Measurements from ENCODE around the gene PMM1.
A peak's percentile ranks its signal among the peaks of the same experiment; 100 is the strongest.

The PMM1 gene

DNA sequence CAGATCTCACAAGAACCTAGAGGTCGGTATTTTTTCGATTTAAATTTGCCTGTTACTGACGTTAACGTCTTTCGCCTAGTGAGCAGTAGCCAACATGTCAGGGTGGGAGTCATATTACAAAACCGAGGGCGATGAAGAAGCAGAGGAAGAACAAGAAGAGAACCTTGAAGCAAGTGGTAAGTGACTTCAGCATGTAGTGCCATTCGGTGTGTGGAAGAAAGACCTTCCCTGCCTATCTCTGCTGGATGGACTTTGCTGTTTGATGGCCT lies 32.2 kb upstream of the PMM1 start:
- Histone ChIP-seq H3K4me3 (ENCODE audit: low read length) (peak overlapping the region; percentile 98), H3K4me1 (ENCODE audit: low read length) (peaks cover 12% of the 10 kb centered on the region), H3K9me2 (replicated peaks; ENCODE audit: insufficient read depth, low read length) (no peaks in the 10 kb centered on the region), H4K20me1 (ENCODE audit: insufficient read depth, low read length) (0 out of 2 replicates have a peak, but pooled peaks cover 3% of the 10 kb centered on the region), H3K9ac (ENCODE audit: low read length) (peak overlapping the region; percentile 98), H3K79me2 (ENCODE audit: low read length) (peaks cover 88% of the 10 kb centered on the region), H2AFZ (ENCODE audit: low read length) (peak overlapping the region; percentile 88; the same call in 1 of the 2 replicates), H3K4me2 (ENCODE audit: low read depth, low read length) (peak overlapping the region; percentile 99), H3K36me3 (replicated peaks; ENCODE audit: insufficient read depth, low read length) (no peaks in the 10 kb centered on the region), H3F3A (ENCODE audit: insufficient read depth, low read length) (no peaks in the 10 kb centered on the region), H3K9me3 (replicated peaks; ENCODE audit: insufficient read depth, low read length) (no peaks in the 10 kb centered on the region), H3K27ac (ENCODE audit: low read length) (peak overlapping the region; percentile 92; the same call in 1 of the 2 replicates), H3K27me3 (replicated peaks; ENCODE audit: insufficient read depth, low read length) (no peaks in the 10 kb centered on the region)
- DNase-seq = no peak
- TF ChIP-seq, protein P1, sequence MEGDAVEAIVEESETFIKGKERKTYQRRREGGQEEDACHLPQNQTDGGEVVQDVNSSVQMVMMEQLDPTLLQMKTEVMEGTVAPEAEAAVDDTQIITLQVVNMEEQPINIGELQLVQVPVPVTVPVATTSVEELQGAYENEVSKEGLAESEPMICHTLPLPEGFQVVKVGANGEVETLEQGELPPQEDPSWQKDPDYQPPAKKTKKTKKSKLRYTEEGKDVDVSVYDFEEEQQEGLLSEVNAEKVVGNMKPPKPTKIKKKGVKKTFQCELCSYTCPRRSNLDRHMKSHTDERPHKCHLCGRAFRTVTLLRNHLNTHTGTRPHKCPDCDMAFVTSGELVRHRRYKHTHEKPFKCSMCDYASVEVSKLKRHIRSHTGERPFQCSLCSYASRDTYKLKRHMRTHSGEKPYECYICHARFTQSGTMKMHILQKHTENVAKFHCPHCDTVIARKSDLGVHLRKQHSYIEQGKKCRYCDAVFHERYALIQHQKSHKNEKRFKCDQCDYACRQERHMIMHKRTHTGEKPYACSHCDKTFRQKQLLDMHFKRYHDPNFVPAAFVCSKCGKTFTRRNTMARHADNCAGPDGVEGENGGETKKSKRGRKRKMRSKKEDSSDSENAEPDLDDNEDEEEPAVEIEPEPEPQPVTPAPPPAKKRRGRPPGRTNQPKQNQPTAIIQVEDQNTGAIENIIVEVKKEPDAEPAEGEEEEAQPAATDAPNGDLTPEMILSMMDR (IDR thresholded peaks at IDR 0.05; ENCODE audit: low read length) = no peak
- TF ChIP-seq EZH2 (optimal IDR thresholded peaks at IDR 0.05; ENCODE audit: low read depth, low read length) = no peak

DNA sequence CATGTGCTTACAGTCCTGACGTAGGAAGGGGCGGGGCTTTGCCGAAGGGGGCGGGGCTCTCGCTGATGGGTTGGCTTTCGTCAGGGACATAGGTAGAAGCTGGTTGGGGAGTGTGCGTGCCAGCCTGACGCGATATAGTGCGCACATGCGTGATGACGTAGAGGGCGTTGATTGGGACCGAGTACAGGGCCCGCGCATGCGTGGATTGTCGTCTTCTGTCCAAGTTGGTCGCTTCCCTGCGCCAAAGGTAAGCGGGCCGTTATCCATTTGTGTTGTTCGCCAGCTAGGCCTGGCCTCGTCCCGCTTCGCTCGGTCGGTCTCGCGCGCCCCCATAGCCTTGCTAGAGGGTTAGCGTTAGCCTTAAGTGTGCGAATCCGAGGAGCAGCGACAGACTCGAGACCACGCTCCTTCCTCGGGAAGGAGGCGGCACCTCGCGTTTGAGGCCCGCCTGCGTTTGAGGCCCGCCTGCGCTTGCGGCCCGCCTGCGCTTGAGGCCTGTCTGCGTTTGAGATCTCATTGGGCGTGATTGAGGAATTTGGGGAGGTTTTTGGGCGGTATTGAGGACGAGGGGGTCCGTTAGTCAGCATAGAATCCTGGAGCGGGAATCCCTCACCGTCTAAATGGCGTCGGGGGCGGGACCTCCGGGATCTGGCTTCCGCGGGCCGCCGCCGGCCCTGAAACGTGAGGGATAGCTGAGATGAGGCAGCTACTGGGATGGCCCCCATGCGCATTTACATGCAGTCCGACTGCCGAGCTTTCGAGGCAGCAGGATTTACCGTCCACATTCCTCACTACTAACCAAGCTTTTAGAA lies 31.7 kb upstream of the PMM1 start, which contains the start of gene XRCC6:
Gene XRCC6 (plus strand): TSS at position 197 of the 812 bp plus-strand sequence. CDS start 710 bp downstream, outside the sequence.
- no peaks in the 10 kb centered on the region for H3K36me3 ChIP-seq (replicated peaks; ENCODE audit: insufficient read depth, low read length)
- H2AFZ ChIP-seq (ENCODE audit: low read length) = peak within 1 kb of the TSS; percentile 88
- 0 out of 2 replicates have a peak, but pooled peaks cover 3% of the 10 kb centered on the region for H4K20me1 ChIP-seq (ENCODE audit: insufficient read depth, low read length)
- no peaks in the 10 kb centered on the region for H3K27me3 ChIP-seq (replicated peaks; ENCODE audit: insufficient read depth, low read length)
- H3F3A ChIP-seq (ENCODE audit: insufficient read depth, low read length) = no peaks in the 10 kb centered on the region
- H3K4me2 ChIP-seq (ENCODE audit: low read depth, low read length) = peak within 1 kb of the TSS; percentile 99
- H3K4me3 ChIP-seq (ENCODE audit: low read length) = peak within 1 kb of the TSS; percentile 98
- TF ChIP-seq, protein P1 (IDR thresholded peaks at IDR 0.05; ENCODE audit: low read length) = no peak
- TF ChIP-seq EZH2phosphoT487 (IDR thresholded peaks at IDR 0.05; ENCODE audit: low read length) (no peak), EZH2 (optimal IDR thresholded peaks at IDR 0.05; ENCODE audit: low read depth, low read length) (no peak)
- H3K9me3 ChIP-seq (replicated peaks; ENCODE audit: insufficient read depth, low read length) = no peaks in the 10 kb centered on the region
- peak within 1 kb of the TSS; percentile 98 for H3K9ac ChIP-seq (ENCODE audit: low read length)
- H3K4me1 ChIP-seq (ENCODE audit: low read length) = peaks cover 12% of the 10 kb centered on the region
- no peaks in the 10 kb centered on the region for H3K9me2 ChIP-seq (replicated peaks; ENCODE audit: insufficient read depth, low read length)
- peak; percentile 100 for DNase-seq
- H3K79me2 ChIP-seq (ENCODE audit: low read length) = peaks cover 89% of the 10 kb centered on the region
- peak within 1 kb of the TSS; percentile 92 for H3K27ac ChIP-seq (ENCODE audit: low read length)

DNA sequence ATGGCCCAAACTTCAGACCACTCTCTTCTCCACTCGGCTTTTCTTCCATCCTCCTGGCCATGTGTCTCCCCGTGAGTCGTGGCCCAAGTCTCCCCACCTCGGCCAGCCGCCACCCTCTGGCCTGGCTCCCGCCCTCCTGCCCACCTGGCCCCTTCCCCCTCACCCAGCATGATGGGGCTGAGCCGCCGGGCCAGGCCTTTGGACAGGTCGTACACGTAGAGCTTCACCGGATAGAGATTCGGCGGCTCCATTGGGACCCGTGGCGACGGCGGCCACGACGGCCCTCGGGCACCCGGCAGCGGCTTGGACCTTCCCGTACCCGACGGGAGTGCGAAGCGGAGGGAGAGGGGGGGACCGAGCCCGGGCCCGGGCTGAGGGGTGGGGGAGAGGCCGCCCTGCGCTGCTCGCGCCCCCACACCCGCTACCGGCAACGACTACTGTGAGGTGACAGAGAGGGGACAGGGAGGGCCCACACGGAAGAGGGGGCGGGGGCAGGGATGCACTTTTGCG lies 31.0 kb upstream of the PMM1 start, which contains the start of gene DESI1:
Gene DESI1 (minus strand): TSS at position 455 of the 510 bp plus-strand sequence. CDS start 204 bp downstream, at position 251.
- H3K9me3 ChIP-seq (replicated peaks; ENCODE audit: insufficient read depth, low read length) = no peaks in the 10 kb centered on the region
- peak within 1 kb of the TSS; percentile 98 for H3K4me3 ChIP-seq (ENCODE audit: low read length)
- peak within 1 kb of the TSS; percentile 99 for H3K4me2 ChIP-seq (ENCODE audit: low read depth, low read length)
- no peaks in the 10 kb centered on the region for H3K36me3 ChIP-seq (replicated peaks; ENCODE audit: insufficient read depth, low read length)
- H3K9ac ChIP-seq (ENCODE audit: low read length) = peak within 1 kb of the TSS; percentile 98
- peak within 1 kb of the TSS; percentile 92 for H3K27ac ChIP-seq (ENCODE audit: low read length)
- no peaks in the 10 kb centered on the region for H3K27me3 ChIP-seq (replicated peaks; ENCODE audit: insufficient read depth, low read length)
- no peaks in the 10 kb centered on the region for H3F3A ChIP-seq (ENCODE audit: insufficient read depth, low read length)
- 0 out of 2 replicates have a peak, but pooled peaks cover 3% of the 10 kb centered on the region for H4K20me1 ChIP-seq (ENCODE audit: insufficient read depth, low read length)
- TF ChIP-seq EZH2 (optimal IDR thresholded peaks at IDR 0.05; ENCODE audit: low read depth, low read length) = no peak
- TF ChIP-seq, protein P1 (IDR thresholded peaks at IDR 0.05; ENCODE audit: low read length) = no peak
- no peak for TF ChIP-seq EZH2phosphoT487 (IDR thresholded peaks at IDR 0.05; ENCODE audit: low read length)
- no peak for DNase-seq
- no peaks in the 10 kb centered on the region for H3K9me2 ChIP-seq (replicated peaks; ENCODE audit: insufficient read depth, low read length)
- H2AFZ ChIP-seq (ENCODE audit: low read length) = peak within 1 kb of the TSS; percentile 88
- H3K4me1 ChIP-seq (ENCODE audit: low read length) = peaks cover 12% of the 10 kb centered on the region
- H3K79me2 ChIP-seq (ENCODE audit: low read length) = peaks cover 89% of the 10 kb centered on the region

All from MM.1S (cell line).